ENCODE measurements around the gene MPEG1.

The MPEG1 gene

DNA sequence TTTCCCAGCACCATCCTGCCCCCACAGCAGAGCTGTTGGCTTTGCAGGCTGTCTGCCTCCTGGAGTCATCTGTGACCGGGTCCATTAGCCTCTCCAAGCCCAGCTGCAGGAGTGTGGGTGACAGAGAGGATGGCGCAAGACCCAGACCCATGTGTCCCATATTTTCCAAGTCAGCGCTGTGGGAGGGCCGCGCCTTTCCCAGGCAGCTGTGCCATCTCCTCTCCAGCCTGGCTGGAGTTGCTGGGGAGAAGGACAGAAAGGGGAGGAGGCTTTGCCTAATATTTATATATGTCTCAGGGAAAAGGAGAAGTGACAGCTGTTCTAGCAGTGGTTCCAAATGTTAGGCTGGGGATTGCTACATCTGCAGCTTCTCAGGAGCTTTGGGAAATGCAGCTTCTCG is 25.1 kb downstream of the MPEG1 start:
- H3K27me3 ChIP-seq (ENCODE audit: control insufficient read depth, insufficient read depth, low read length), result no peaks in the 10 kb centered on the region
- H3K4me3 ChIP-seq (ENCODE audit: low read depth, low read length), result no peak overlapping the region
- no peak overlapping the region for H3K27ac ChIP-seq (ENCODE audit: low read depth, low read length)
- no peaks in the 10 kb centered on the region; the same call in 1 of the 2 replicates for H3K4me1 ChIP-seq (ENCODE audit: control insufficient read depth, insufficient read depth, low read length)
- no peaks in the 10 kb centered on the region for H3K9me3 ChIP-seq (ENCODE audit: control insufficient read depth, insufficient read depth, low read depth, low read length)
- H3K36me3 ChIP-seq (ENCODE audit: control insufficient read depth, insufficient read depth, low read length), result peaks cover 59% of the 10 kb centered on the region
- H3K9ac ChIP-seq (ENCODE audit: low read length), result no peak overlapping the region

DNA sequence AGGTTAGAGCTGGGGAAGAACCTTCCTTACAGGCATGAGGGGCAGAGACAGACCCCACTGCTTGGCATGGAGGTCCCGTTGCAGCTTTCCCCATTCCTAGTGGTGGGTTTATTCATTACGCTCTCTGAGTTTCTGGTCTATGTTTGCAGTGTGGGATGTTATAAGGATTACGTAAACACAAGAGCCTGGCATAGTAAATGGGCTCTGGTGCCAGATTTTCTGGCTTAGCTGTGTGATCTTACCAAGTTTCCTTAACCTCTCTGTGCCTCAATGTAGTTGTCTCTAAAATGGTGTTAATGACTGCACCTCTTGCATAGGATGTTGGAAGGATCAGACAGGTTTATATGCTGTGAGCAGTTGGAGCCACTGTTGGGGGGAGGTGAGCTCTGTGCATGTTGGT is 25.7 kb downstream of the MPEG1 start:
- no peak overlapping the region for H3K9ac ChIP-seq (ENCODE audit: low read length)
- peaks cover 55% of the 10 kb centered on the region for H3K36me3 ChIP-seq (ENCODE audit: control insufficient read depth, insufficient read depth, low read length)
- H3K27me3 ChIP-seq (ENCODE audit: control insufficient read depth, insufficient read depth, low read length), result no peaks in the 10 kb centered on the region
- H3K4me1 ChIP-seq (ENCODE audit: control insufficient read depth, insufficient read depth, low read length), result no peaks in the 10 kb centered on the region; the same call in 1 of the 2 replicates
- H3K27ac ChIP-seq (ENCODE audit: low read depth, low read length), result no peak overlapping the region
- no peaks in the 10 kb centered on the region for H3K9me3 ChIP-seq (ENCODE audit: control insufficient read depth, insufficient read depth, low read depth, low read length)
- H3K4me3 ChIP-seq (ENCODE audit: low read depth, low read length), result no peak overlapping the region

- H3K27ac ChIP-seq (ENCODE audit: low read depth, low read length), result no peak overlapping the region
These were observed 26.6 kb downstream of the MPEG1 start for GRCh38 chr11:59186130-59186594.

GRCh38 chr11:59185386-59185945 is 27.3 kb downstream of the MPEG1 start:
- no peaks in the 10 kb centered on the region; the same call in 1 of the 2 replicates for H3K4me1 ChIP-seq (ENCODE audit: control insufficient read depth, insufficient read depth, low read length)
- no peak overlapping the region for H3K27ac ChIP-seq (ENCODE audit: low read depth, low read length)
- peaks cover 45% of the 10 kb centered on the region for H3K36me3 ChIP-seq (ENCODE audit: control insufficient read depth, insufficient read depth, low read length)
- no peak overlapping the region for H3K9ac ChIP-seq (ENCODE audit: low read length)
- no peak overlapping the region for H3K4me3 ChIP-seq (ENCODE audit: low read depth, low read length)
- H3K27me3 ChIP-seq (ENCODE audit: control insufficient read depth, insufficient read depth, low read length), result no peaks in the 10 kb centered on the region
- H3K9me3 ChIP-seq (ENCODE audit: control insufficient read depth, insufficient read depth, low read depth, low read length), result no peaks in the 10 kb centered on the region

More at GRCh38 chr11:59186130-59186594, 26.6 kb downstream of the MPEG1 start:
- H3K9ac ChIP-seq (ENCODE audit: low read length), result no peak overlapping the region
- no peaks in the 10 kb centered on the region for H3K27me3 ChIP-seq (ENCODE audit: control insufficient read depth, insufficient read depth, low read length)
- H3K4me3 ChIP-seq (ENCODE audit: low read depth, low read length), result no peak overlapping the region
- peaks cover 52% of the 10 kb centered on the region for H3K36me3 ChIP-seq (ENCODE audit: control insufficient read depth, insufficient read depth, low read length)
- H3K9me3 ChIP-seq (ENCODE audit: control insufficient read depth, insufficient read depth, low read depth, low read length), result no peaks in the 10 kb centered on the region
- H3K4me1 ChIP-seq (ENCODE audit: control insufficient read depth, insufficient read depth, low read length), result no peaks in the 10 kb centered on the region; the same call in 1 of the 2 replicates

DNA sequence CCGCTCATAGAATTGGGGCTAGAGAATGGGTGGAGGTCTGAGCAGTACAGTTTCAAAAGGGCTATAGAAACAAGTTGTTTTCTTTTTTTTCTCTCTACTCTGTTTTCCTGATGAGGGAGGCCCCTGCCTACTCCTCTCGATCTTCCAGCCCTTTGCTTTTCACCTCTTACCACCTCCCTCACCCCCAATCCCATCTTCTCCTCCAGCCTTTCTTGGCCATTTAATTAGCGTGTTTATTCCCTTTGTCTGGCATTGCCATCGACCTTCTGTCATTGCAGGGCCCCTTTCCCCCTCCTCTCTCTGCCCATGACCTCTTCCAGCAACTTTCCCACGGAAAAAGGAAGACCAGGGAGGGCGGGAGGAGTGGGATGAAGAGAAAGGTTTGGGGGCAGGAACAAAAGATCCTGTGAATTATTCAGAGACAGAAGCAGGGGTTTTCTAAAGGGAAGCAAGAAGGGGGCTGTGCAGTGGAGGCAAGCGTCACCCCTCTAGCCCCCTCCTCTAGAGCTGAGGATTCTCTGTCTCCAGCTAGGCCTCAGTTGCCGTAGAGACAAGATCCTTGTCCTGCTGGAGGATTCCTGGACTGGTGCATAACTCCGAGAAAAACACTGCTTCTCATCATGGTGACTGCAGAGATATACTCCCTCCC is 27.9 kb downstream of the MPEG1 start:
- H3K27ac ChIP-seq (ENCODE audit: low read depth, low read length), result no peak overlapping the region
- no peak overlapping the region for H3K9ac ChIP-seq (ENCODE audit: low read length)
- no peaks in the 10 kb centered on the region for H3K27me3 ChIP-seq (ENCODE audit: control insufficient read depth, insufficient read depth, low read length)
- H3K36me3 ChIP-seq (ENCODE audit: control insufficient read depth, insufficient read depth, low read length), result peaks cover 38% of the 10 kb centered on the region
- H3K9me3 ChIP-seq (ENCODE audit: control insufficient read depth, insufficient read depth, low read depth, low read length), result no peaks in the 10 kb centered on the region
- no peak overlapping the region for H3K4me3 ChIP-seq (ENCODE audit: low read depth, low read length)
- H3K4me1 ChIP-seq (ENCODE audit: control insufficient read depth, insufficient read depth, low read length), result no peaks in the 10 kb centered on the region; the same call in 1 of the 2 replicates

- Histone ChIP-seq H3K4me1 (ENCODE audit: control insufficient read depth, insufficient read depth, low read length) (no peaks in the 10 kb centered on the region), H3K4me3 (ENCODE audit: low read depth, low read length) (no peak overlapping the region), H3K27ac (ENCODE audit: low read depth, low read length) (no peak overlapping the region), H3K36me3 (ENCODE audit: control insufficient read depth, insufficient read depth, low read length) (peaks cover 31% of the 10 kb centered on the region; the same call in 1 of the 2 replicates), H3K9ac (ENCODE audit: low read length) (no peak overlapping the region), H3K27me3 (ENCODE audit: control insufficient read depth, insufficient read depth, low read length) (no peaks in the 10 kb centered on the region), H3K9me3 (ENCODE audit: control insufficient read depth, insufficient read depth, low read depth, low read length) (no peaks in the 10 kb centered on the region)
These were observed 29.0 kb downstream of the MPEG1 start for GRCh38 chr11:59183771-59184170.

- no peaks in the 10 kb centered on the region for H3K27me3 ChIP-seq (ENCODE audit: control insufficient read depth, insufficient read depth, low read length)
- peaks cover 22% of the 10 kb centered on the region; the same call in 1 of the 2 replicates for H3K36me3 ChIP-seq (ENCODE audit: control insufficient read depth, insufficient read depth, low read length)
- H3K9ac ChIP-seq (ENCODE audit: low read length), result no peak overlapping the region
- no peak overlapping the region for H3K27ac ChIP-seq (ENCODE audit: low read depth, low read length)
- H3K9me3 ChIP-seq (ENCODE audit: control insufficient read depth, insufficient read depth, low read depth, low read length), result no peaks in the 10 kb centered on the region
- no peaks in the 10 kb centered on the region for H3K4me1 ChIP-seq (ENCODE audit: control insufficient read depth, insufficient read depth, low read length)
- no peak overlapping the region for H3K4me3 ChIP-seq (ENCODE audit: low read depth, low read length)
These were observed 30.1 kb downstream of the MPEG1 start for GRCh38 chr11:59182457-59183151.

DNA sequence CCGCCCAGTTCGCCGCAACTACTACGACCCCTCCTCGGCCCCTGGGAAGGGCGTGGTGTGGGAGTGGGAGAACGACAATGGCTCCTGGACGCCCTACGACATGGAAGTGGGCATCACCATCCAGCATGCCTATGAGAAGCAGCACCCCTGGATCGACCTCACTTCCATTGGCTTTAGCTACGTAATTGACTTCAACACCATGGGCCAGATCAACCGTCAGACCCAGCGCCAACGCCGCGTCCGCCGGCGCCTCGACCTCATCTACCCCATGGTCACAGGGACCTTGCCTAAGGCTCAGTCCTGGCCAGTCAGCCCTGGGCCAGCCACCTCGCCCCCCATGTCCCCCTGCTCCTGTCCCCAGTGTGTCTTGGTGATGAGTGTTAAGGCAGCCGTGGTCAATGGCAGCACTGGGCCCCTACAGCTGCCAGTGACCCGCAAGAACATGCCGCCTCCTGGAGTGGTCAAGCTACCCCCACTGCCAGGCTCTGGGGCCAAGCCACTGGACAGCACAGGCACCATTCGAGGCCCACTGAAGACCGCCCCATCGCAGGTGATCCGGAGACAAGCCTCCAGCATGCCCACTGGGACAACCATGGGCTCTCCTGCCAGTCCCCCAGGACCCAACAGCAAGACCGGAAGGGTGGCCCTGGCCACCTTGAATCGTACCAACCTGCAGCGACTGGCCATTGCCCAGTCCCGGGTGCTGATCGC is 30.8 kb downstream of the MPEG1 start:
- no peaks in the 10 kb centered on the region for H3K9me3 ChIP-seq (ENCODE audit: control insufficient read depth, insufficient read depth, low read depth, low read length)
- no peak overlapping the region for H3K27ac ChIP-seq (ENCODE audit: low read depth, low read length)
- H3K36me3 ChIP-seq (ENCODE audit: control insufficient read depth, insufficient read depth, low read length), result peaks cover 21% of the 10 kb centered on the region; the same call in 1 of the 2 replicates
- H3K4me3 ChIP-seq (ENCODE audit: low read depth, low read length), result no peak overlapping the region
- H3K9ac ChIP-seq (ENCODE audit: low read length), result no peak overlapping the region
- no peaks in the 10 kb centered on the region for H3K27me3 ChIP-seq (ENCODE audit: control insufficient read depth, insufficient read depth, low read length)
- peaks cover 4% of the 10 kb centered on the region for H3K4me1 ChIP-seq (ENCODE audit: control insufficient read depth, insufficient read depth, low read length)

DNA sequence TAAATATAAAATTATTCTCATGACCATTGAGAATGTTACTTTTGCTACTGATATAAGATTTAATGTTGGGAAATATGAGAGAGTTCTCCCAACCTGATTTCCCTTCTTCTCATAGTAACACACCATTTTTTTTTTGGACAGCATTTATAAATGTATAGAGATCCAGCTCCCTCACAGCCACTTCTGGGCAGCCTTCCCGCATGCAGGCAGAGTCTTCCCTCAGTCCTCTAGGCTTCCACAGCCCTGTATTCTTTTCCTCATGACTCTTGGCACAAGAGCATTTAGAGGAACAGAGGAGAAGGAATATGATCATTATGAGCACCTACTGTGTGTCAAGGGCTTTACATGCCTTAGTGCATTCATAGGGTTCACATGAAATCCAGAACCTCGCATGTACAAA is 31.8 kb downstream of the MPEG1 start:
- peaks cover 5% of the 10 kb centered on the region for H3K4me1 ChIP-seq (ENCODE audit: control insufficient read depth, insufficient read depth, low read length)
- H3K9ac ChIP-seq (ENCODE audit: low read length), result no peak overlapping the region
- no peak overlapping the region for H3K4me3 ChIP-seq (ENCODE audit: low read depth, low read length)
- no peak overlapping the region for H3K27ac ChIP-seq (ENCODE audit: low read depth, low read length)
- H3K9me3 ChIP-seq (ENCODE audit: control insufficient read depth, insufficient read depth, low read depth, low read length), result no peaks in the 10 kb centered on the region
- H3K36me3 ChIP-seq (ENCODE audit: control insufficient read depth, insufficient read depth, low read length), result peaks cover 17% of the 10 kb centered on the region; the same call in 1 of the 2 replicates
- H3K27me3 ChIP-seq (ENCODE audit: control insufficient read depth, insufficient read depth, low read length), result no peaks in the 10 kb centered on the region

DNA sequence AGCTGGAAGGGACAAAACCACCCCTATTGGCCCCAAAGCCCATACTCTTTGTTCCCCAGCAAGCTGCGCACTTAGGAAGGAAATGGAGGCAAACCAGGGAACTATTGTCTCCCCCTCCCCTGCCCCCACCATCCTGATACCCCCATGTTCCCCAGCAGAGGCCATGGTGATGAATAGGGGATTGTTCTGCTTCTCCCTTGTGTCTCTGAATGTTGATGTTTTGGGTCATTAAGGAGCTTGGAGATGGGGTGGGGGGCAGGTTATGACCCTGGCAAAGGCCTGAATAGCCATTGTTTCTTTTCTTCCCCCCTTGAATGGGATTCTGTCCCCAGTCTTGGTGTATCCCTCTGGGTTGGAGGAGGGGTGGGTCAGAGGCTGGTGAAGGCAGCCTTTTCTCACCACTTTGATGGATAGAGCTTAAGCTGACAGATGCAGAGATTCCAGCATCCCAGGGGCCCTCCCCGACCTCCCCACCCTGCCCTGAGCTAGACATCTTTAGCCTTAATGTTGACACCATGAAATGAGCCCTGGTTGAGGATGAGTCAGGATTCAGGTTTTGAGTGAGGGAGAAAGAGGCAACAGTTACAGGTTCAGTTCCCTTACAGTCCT is 32.5 kb downstream of the MPEG1 start:
- Histone ChIP-seq H3K27me3 (ENCODE audit: control insufficient read depth, insufficient read depth, low read length) (no peaks in the 10 kb centered on the region), H3K9me3 (ENCODE audit: control insufficient read depth, insufficient read depth, low read depth, low read length) (no peaks in the 10 kb centered on the region), H3K4me1 (ENCODE audit: control insufficient read depth, insufficient read depth, low read length) (peaks cover 9% of the 10 kb centered on the region), H3K36me3 (ENCODE audit: control insufficient read depth, insufficient read depth, low read length) (peaks cover 17% of the 10 kb centered on the region; the same call in 1 of the 2 replicates), H3K4me3 (ENCODE audit: low read depth, low read length) (no peak overlapping the region), H3K9ac (ENCODE audit: low read length) (no peak overlapping the region), H3K27ac (ENCODE audit: low read depth, low read length) (no peak overlapping the region)

Measured in HUES6 (cell line).